GM15510 (cell line): Measurements from ENCODE around the gene VPS26C.

Source experiments
- POLR2A ChIP-seq: IDR thresholded peaks from 3 replicates; pipeline ENCODE4 v1.6.1; 2011; ENCODE audit warnings: borderline replicate concordance; ENCODE audit not compliant: insufficient read length; ENCODE audit errors: extremely low read depth

VPS26C gene

GRCh38 chr21:37243961-37244360 lies 23.2 kb downstream of the VPS26C start:
- TF ChIP-seq POLR2A, result no peak

GRCh38 chr21:37241426-37241825 lies 25.7 kb downstream of the VPS26C start:
- TF ChIP-seq POLR2A, result no peak

DNA sequence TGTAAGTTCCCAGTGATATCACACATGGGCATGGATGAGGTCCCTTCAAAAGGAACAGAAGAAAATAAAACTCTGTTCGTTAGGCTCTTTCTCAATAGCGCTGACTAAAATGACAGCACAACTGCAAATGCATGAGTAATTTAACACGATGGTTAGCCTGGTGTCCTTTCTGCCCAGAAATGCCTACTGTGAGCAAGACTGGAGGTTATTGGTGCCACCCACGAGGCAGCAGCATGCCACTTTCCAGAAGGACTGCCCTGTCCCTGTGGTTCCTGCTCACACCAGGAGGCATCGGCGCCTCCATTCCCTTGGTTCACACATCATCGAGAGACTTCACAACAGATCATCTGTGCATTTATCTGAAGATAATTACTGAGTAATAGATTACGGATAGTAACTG lies 26.2 kb downstream of the VPS26C start:
- TF ChIP-seq POLR2A, result no peak

- no peak for TF ChIP-seq POLR2A
Measured at GRCh38 chr21:37237764-37238163, 29.4 kb downstream of the VPS26C start.

DNA sequence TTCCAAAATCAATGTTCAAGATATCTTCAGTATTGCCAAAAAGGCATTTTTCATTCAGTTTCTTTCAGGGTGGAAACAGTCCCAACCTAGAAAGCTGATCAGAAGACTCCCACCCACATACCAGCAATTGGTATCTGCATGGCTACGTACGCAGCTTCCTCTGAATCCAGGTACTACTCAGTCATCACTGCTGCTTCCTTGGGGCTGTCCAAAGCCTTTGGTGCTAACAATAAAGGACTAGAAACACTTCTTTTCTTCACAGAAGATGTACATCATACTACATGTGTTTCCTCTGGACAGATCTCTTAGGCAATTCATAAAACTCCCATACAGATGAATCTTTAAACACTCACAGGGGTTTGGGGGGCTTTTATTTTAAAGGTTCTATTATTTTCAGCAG lies 29.8 kb downstream of the VPS26C start:
- no peak for TF ChIP-seq POLR2A

GRCh38 chr21:37233551-37234146 lies 33.5 kb downstream of the VPS26C start:
- TF ChIP-seq POLR2A, result no peak

DNA sequence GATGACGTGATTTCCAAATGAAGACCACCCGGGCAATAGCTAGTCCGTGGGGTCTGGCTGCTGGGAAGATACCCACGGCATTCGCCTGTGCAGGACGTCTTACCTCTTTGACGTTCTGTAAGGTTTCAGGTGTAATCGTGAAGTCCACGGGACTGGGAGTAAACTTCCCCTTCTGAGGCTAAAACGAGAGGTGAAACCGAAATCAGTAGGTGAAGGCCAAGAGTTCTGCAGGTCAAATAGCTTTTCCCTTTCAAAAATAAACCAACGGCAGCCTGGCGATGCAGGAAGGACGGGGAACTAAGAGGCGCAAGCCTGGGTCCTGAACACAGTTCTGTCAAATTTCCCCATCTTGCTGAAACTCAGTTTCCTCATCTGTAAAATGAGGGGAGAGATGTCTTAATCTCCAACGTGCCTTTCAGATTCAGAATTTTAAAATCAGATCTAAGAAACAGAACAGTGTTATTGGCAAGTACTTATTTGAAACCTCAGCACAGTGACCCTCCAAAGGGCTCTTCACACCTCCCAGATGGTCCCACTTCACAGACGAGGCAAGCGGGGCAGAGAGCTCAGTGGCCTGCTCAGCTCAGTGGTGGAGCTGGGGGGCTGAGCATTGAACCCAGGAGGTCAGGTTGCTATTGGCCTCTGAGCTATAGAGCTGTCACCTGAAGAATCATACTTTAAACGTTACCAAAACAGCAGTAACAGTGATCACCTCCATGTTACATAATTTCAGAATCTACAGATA lies 34.7 kb downstream of the VPS26C start:
- no peak for TF ChIP-seq POLR2A

- no peak for TF ChIP-seq POLR2A
Measured at GRCh38 chr21:37231671-37232070, 35.5 kb downstream of the VPS26C start.

DNA sequence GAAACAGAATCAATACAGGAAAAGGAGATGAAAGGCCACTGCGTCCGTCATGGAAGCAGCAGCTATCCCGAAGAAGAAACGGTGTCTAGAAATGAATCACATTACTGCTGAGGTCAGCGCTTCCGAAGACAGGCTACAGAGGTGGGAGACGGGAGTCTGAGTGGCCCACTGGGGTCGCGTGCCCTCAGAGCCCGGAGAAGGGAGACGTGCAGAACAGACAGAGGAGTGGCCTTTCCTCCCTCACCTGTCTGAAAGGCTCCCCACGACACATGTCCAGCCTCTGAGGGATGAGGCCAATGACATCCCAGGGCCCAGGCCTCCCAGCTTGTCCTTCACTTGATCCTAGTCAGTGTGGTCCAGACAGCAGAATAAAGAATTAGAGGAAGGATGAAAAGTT lies 35.9 kb downstream of the VPS26C start:
- no peak for TF ChIP-seq POLR2A

- TF ChIP-seq POLR2A, result no peak
Measured at GRCh38 chr21:37230632-37231248, 36.4 kb downstream of the VPS26C start.

- no peak for TF ChIP-seq POLR2A
Measured at GRCh38 chr21:37228003-37228400, 39.1 kb downstream of the VPS26C start.

DNA sequence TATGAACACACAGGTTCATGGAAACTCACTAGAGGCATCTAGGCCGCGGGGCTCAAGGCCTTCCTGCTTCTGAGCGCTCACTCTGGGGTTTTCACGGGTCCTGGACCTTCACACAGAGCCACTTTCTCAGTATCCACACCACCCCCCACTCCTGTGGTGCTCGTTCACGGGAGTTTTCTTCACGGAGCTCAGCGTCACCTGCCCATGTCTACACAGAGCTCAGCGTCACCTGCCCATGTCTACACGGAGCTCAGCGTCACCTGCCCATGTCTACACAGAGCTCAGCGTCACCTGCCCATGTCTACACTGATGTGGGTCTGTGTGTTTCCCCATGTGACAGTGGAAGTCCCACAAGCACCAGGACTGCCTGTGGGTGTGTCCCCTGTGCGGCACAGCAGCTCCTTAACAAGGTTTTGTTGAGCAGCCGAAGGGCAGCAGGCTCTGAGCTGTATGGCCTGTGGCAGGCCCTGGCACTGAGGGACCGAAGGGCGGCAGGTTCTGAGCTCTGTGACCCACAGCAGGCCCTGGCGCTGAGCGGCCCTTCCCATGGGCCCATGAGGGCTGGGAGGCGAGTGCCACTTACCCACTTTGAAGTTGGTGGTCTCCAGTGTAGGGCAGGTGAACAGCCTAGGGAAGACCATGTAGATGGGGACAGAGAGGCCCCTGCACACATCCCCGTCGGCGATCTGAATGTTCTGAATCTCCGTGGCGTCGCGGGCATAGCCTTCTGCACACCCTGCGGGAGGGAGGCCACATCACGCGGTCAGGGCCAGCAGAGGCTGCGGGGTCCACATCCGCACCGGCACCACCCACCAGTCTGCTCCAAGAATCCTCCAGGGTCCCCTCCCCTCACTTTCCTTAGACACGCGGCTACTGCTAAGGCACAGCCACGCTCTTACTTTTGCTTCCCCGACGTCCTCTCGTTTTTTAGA lies 39.8 kb downstream of the VPS26C start:
- TF ChIP-seq POLR2A, result no peak

- no peak for TF ChIP-seq POLR2A
Measured at GRCh38 chr21:37226041-37226920, 40.9 kb downstream of the VPS26C start.
